HG03521 (cell line): ENCODE measurements around the gene ZBTB16.

Source experiments
- ATAC-seq: cut with Tn5 transposase; IDR thresholded peaks from one replicate; pipeline ENCODE4 v1.9.1; 2021; ENCODE audit warnings: mild to moderate bottlenecking, moderate library complexity; ENCODE audit not compliant: unreplicated experiment

The ZBTB16 gene

DNA sequence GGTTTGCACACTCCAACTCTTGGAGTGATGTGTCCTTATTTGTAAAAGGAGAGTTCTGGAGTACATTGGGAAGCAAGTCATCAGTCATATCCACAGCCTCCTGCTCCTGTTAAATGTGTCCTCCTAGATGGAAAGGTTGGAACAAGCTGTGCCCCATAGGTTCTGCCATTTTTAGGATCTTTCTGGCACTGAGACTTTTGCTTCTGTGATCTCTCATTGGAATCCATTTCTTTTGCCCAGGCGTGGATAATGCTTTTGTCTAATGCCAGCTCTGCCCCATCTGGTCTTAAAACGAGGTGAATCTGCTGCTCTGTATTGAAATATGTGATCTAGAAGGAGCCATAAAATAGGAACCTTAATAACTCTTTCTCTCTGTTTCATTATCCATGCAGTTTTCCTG lies 66.4 kb downstream of the ZBTB16 start:
- no peak for ATAC-seq

DNA sequence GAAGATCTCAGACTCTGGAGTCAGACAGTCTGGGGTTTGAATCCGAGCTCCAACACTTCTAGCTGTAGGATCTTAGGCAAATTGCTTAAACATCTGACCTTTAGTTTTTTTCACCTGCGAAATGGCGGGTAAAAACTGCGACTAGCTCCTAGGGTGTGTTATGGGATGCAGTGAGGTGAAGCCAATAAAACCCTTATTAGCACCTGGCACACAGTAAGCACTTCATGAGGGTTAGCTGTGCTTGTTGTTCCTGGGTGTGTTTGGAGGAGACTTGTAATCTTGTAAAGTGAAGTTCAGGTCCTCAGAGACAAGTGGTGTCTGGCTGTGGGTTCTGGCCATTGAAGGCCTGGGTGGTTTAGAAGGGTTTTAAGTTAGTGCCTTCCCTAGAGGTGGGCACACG lies 68.9 kb downstream of the ZBTB16 start:
- no peak for ATAC-seq

DNA sequence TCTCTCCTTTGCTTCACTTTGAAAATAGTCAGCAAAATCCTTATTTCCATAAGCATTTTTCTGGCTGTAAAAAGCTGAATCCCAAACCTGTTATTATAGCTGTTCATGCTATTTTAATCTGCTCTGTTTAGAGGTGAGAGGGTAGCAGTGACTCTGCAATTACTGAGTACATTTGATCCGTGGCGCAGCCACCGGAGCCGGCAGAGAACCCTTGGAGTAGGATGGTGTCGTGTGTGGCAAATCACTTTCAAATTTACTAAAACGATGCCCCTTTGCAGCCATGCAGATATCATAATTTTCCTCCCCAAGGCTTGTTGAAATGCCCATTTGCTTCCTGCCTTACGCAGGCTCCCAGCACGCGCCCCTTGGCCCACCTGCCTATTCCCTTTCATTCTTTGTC lies 69.6 kb downstream of the ZBTB16 start:
- ATAC-seq, result no peak

DNA sequence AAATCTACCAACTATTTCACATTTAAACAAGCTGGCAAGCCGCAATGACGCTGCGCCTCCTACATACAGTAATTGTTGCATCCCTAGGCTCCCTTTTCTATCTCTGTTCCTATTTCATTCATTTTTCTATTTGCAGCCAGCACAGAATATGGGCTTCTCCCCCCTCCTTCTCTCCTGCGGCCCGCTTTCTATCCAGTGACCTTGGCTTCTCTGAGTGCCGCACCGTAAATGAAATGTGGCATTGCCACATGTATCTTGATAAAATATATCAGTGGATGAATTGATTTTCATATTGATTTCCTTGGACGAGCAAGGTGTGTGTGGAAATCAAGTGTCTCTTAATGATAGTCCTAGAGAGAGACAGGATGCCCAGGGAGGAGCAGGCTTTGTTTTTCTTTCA lies 70.2 kb downstream of the ZBTB16 start:
- ATAC-seq, result no peak

DNA sequence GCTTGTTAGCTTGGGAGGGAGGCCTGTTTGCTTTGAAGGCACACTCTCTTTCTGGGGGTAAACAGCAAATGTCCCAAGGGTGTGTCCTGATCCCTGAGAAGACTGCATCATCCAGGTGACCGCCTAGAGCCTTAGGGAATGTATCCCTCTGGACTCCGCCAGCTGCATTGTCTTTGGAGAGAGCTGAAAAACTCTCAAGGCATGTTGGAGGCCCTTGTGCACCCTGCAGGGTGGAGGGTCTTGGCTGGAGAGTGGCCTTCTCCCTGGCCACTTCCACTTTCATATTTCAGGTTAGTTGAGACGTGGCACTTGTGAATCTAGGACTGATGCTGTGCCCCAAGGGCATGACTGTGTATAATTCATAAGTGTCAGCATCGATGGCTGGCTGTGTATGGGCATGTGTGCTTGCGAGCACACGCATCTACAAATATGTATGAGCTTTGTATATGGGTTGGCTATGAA lies 70.6 kb downstream of the ZBTB16 start:
- ATAC-seq, result no peak

DNA sequence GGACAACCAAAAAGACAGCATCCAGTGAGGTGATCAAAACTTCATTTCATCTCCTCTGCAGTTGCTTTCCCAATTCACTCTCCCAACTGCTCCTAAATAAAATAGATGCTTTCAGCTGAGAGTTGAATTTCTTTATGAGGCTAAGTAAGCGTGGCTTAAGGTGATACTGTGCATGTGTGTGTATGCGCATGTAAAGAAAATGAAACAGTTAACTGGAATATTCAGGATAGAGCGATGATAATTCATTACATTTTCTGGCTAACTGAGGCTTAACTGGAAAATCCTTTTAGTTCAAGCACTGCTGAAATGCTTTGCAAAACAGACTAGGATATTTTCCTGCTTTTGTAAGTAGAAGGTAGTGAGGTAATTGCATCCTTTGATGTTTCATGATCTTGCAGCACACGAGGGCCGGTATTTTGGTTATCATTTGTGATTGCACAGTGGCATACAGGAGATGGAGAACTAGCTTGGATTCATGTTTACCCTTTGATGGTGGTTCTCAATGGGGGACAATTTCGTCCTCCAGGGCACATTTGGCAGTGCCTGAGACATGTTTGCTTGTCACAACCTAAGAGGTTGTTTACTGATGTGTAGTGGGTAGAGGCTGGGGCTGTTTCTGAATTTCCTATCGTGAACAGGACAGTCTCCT lies 71.2 kb downstream of the ZBTB16 start:
- ATAC-seq, result no peak

DNA sequence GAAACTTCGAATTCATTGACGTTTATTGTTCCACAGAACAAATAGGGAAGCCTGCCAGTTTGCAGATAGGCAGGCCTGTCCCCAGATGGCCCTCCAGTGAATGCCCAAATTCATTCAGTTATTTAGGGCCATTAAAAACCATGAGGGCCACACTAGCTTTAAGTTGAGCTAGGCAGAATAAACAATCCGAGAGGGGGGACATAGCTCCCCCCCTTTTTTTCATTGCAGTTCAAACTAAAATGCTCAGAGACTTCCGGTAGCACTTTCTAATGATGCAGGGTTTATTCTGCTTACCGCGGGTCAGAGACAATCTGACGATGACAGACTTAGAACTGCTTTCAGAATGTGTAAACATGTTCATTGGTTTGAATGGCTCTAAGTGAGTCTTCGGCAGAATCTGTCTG lies 72.0 kb downstream of the ZBTB16 start:
- ATAC-seq, result no peak

DNA sequence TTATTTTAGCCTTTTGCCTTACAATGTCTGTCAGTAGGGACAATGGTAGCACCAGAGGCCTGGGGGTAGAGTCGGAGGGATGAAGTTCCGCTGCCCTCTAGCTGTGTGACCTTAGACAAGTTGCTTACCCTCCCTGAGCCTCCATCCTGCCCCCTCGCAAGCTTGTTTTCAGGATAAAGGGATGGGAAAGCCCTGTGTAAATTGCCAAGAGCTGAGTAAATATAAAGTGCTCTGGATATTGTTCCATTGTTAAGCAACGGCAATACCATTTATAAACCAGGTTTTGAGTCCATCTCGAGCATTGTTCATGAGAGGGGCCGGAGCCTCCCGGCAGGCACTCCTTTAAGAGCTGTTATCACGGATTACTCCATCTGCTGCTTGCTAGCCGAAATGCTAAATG lies 72.9 kb downstream of the ZBTB16 start:
- no peak for ATAC-seq

DNA sequence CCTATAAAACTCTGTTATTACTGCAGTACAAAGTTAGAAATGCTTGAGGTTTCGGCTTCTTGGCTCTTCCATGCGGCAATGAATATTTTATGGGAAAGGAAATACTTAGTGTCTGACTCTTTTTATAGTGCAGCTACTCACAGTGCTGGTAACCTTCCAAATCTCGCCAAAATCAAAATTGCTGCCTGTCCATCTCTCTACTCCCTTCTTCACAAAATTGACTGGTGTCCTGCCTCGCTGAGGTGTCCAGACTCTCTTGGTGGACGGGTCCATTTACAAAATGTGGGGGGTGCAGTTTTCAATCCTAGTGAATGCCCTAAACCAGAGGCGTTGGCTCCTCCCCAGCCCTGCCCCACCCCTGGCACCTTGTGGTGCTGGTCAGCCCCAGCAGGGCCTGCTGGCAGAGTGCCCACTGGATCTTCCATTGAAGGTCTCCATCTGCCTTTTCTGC lies 73.5 kb downstream of the ZBTB16 start:
- no peak for ATAC-seq

DNA sequence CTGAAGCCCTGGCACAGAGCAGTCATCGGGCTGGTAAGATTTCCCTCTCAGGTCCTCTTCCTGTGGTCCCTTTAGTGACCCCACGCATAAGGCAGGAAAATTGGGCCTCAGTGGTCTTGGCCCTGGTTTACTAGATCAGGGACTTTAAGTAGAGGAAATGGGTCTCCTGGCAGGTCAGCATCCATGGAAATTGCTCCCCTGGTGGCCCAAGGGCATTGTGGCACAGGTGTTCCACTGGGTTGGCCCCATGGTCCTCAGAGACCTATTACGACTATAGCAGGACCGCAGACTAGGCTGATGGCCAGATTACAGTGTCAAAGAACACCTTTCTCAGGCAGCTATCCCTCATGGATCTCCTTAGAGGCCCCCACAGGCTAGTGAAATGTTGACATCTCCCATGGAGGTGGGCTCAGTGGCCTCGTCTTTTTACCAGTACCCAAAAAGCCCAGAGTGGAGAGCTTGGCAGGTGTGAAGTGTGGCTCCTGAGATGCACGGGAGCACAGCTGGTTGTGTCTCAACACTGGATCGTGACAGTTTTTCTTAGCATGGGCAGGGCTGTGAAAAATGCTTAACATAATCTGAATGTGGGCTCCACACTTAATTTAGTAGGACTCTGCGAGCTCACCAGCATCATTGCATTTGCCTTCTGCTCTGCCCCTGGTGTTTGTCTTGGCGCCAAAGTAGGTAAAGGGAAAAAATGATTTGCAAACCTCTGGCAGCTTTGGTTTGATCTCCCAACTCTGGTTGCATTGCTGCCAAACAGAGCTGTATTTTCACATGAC lies 74.2 kb downstream of the ZBTB16 start:
- ATAC-seq, result no peak

DNA sequence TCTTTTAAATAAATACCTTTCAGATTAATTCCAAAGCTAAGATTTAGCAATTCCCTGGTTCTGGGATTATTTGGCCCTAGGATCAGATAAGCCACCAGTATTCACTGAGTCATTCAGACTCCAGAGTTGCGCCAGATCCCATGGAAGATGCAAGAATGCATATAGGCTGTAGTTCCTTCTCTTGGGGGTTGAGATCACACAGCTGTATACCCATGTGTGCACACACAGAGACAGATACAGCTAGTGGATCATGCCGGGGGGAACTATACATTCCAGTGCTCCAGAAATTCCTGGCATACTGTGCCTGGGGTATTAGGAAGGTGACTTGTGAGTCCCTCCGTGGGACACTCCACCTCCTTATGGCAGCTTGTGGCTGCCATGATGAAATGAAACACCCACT lies 75.4 kb downstream of the ZBTB16 start:
- ATAC-seq, result no peak

DNA sequence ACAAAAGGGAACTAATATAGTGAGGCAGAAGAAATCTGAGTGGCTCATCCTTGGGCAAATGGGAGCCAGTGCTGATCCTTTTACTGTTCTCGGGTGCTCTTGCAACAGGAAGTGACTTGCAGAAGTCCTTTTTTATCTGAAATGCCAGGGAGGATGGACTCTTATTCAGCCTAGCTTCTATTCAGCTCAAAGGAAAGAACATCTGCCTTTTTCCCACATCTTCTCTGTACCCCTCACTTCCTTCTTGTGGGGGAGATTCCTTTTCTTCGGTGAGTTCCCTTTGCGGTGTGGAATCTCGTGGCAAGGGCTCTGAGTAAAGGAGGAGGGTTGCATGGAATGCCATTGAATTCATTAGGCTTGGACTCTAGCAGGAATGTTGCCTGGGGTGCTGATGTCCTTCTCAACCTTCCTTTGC lies 76.2 kb downstream of the ZBTB16 start:
- no peak for ATAC-seq

DNA sequence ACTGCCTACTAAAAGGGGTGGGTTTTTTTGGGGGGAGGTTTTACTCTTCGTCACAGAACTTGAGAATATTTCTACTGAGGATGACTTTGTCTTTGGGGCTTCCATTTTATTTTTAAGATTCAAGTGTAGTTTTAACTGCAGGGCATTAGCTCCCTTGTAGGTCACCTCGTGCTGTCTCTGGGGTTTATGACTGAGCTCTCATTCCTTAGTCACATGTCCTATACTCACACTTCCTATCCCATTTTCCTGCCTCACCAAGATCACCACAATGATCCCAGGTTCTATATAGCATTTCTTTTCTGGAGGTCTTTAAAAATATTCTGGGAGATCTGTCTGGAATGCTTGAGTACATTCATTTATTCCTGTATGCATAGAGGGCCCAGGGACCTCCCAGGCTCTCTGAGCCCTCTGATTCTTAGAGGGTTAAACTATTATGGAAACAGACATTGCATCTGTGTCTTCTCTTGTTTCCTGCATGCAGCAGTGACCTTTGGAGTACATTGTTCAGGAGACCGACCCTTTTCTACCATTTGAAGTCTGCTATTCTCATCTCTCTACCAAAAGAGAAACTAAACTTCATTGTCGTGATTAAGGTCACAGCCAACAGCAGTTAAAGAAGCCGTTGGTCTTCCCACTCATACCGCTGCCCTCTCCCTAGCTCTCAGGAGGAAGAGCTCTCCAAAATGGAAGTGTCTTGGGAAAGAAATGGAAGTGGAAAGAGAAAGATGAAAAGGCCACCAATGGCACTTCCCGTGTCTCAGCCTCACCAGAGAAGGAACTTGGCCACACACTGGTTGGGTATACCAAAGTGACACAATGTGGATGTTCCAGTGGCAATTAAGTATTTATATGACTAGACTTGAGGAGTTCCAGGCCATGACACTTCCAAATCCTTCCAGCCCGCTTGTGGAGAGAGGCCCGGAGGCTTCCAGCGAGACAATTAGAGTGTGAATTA lies 77.5 kb downstream of the ZBTB16 start:
- ATAC-seq, result no peak

DNA sequence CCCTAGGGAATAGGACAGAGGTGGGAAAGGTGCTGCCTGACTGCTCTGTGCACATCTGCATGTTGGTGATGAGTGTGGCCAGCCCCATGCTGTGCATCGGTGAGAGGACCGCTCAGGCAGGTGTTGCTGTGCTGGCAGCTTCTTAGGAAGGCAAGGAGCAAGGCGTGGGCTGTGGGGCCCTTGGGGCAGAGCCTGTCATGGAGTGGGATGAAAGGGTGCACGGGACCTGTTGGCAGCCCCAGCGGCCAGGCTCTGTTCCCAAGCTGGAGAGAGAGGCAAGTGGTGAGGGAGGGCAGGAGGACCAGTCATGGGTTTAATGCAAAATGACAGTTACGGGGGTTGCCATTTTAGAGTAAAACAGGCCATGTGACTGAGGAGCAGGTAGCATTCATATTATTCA lies 78.3 kb downstream of the ZBTB16 start:
- ATAC-seq, result no peak

DNA sequence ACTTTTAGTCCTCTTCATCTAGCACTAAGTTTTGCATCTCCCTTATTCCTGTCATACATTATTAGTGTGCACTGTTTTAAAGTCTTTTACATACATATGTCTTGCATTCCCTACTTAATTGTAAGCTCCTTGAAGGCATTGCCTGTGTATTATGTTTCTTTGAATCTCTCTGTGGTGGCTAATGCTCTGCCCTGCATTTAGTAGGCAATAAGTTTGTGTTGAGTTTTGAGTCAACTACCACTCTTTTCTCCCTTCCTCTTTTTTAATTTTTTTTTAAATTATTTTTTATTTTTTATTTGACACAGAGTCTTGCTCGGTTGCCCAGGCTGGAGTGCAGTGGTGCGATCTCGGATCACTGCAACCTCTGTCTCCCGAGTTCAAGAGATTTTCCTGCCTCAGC lies 78.9 kb downstream of the ZBTB16 start:
- ATAC-seq, result no peak

DNA sequence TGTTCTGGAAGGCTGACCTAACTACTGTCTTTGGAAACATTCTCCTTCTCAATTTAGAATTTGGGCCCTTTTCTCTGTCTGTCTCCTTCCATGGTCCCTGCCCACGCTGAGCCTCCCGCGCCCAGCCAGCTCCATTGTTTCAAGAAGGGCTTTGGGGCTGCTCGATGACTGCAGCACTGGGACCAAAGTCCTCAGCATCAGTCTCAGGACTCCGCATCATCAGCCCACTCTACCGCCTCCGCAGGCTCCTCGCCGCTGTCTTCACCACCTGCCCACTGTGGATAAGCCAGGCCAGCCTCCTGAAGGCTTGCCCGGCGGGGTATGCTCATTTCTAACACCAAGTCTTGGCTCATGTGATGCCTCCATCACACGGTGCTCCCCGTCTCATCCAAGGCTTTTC lies 81.3 kb downstream of the ZBTB16 start:
- no peak for ATAC-seq

DNA sequence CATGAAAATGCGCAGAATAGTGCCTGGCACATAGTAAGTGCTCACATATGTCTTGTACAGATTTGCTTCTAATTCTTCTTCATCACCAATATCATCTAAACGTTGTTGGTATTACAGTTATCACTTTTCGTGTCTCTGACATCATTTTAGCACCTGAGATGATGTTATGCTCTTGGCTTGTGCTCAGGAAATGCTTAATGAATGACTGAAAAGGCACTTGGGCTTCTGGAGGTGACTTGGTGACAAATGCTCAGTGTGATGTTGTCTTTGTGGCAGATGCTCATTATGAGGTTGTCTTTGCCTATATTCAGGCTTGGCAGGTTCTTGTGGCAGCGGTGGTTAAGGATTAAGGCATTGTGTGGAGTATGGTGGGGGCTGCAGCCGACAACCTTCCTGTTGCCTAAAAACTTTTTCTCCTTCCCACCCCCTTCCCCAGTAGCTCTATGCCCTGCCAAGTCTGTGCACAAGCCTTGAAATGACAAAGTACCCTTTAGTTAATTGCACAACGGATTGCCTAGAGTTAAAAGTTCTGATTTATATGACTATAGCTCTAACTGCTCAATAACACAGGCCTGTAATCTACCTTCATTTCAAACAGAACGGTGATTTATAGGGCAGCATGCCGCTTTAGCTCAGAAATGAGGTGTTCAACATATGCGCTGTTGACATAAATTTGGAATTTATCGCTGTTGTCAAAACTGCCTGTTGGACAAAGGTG lies 82.5 kb downstream of the ZBTB16 start:
- no peak for ATAC-seq

DNA sequence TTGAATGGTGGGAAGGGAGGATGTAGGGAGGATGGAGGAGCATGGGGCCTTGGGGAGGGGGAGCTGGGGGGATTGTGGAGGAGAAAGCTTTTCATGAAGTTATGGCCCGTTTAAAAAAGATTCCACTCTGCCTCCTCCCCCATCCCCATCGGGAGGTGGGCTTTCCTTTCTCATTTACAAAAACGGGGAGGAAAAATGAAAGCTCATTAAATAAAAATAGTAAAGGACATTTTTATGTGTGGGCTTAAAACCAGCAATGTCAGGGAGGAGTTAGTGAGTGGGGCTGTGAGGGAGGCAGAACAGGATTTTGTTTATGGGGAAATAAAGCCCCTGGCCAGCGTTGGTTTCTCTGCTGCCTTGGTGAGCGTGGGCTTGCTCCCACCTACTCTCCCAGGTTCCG lies 83.2 kb downstream of the ZBTB16 start:
- no peak for ATAC-seq

DNA sequence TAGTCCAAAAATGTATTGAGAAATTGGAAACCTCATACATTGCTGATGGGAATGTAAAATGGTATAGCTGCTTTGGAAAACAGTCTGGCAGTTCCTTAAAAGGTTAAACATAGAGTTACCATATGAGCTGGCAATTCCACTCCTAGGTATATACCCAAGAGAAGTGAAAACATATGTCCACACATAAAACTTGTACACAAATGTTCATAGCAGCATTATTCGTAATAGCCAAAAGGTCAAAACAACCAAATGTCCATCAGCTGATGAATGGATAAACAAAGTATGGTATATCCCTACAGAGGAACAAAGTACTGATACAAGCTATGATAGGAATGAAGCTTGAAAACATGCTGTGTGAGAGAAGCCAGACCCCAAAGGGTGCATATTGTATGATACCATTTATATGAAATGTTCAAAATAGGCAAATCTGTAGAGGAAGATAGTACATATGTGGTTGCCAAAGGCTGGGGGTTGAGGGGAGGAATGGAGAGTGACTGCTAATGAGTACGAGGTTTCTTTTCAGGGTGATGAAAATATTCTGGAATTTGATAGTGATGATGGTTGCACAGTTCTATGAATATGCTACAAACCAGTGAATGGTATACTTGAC lies 85.8 kb downstream of the ZBTB16 start:
- no peak for ATAC-seq

DNA sequence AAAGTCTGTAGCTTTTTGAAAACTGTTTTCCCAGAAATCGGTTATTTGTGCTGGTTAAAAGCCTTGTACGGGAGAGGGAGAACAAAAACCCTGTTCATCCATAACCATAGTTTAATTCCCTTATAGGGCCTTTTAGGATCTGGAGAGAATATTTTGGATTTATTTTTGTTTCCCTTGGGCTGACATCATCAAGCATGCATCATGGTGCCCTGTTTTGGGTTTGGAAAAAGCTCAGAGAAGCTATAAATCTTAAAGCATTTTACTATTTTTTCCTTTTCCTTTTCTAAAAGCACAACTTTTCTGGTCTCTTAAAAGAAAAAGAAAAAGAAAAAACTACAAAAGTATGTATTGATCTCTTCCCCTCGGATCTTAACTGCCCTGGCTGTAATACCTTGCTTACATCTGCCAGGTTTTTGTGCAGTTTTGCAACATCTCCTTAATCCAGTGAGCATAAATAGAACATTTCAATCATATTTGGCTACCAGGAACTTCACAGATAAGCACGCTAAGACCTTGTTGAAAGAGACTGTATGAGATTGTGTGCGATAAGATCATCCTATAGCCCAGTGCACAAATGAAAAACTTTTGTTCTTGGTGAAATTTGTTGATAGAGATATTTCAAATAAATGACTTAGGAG lies 88.0 kb downstream of the ZBTB16 start:
- no peak for ATAC-seq
